ENCODE data around the gene MAP4K1. TPM values are rescaled to one million over a fixed set of nuclear protein-coding genes. Genes with fewer than 3 reads are reported as not detected.

Gene MAP4K1
- total RNA-seq, 1 experiment from 2014 or later, result 2.3 TPM

- Histone ChIP-seq H3K27ac (ENCODE audit: low read length) (no peak overlapping the region), H3K4me3 (ENCODE audit: low read length) (no peak overlapping the region), H2AFZ (ENCODE audit: low read length) (no peak overlapping the region), H3K36me3 (ENCODE audit: low read depth, low read length) (no peaks in the 10 kb centered on the region), H3K9ac (ENCODE audit: low read length) (no peak overlapping the region), H3K9me3 (ENCODE audit: low read length) (no peaks in the 10 kb centered on the region), H3K79me2 (ENCODE audit: low read length) (no peaks in the 10 kb centered on the region), H3F3A (ENCODE audit: low read length, unreplicated experiment) (no peaks in the 10 kb centered on the region), H3K27me3 (ENCODE audit: low read length) (no peaks in the 10 kb centered on the region), H3K4me2 (ENCODE audit: low read length) (no peak overlapping the region), H3K9me2 (replicated peaks; ENCODE audit: low read length) (no peaks in the 10 kb centered on the region), H4K20me1 (ENCODE audit: low read length) (no peaks in the 10 kb centered on the region), H3K4me1 (ENCODE audit: insufficient read depth, low read length) (no peaks in the 10 kb centered on the region)
- DNase-seq (no peak), ATAC-seq (no peak)
- no TSS peak for BruUV-seq (replicated peaks)
- CTCF ChIA-PET, result interaction anchor here (0.6 kb wide), 1 partner anchor 136 kb away, joined by 3 read pairs; no protein-coding TSS in a partner anchor
- TF ChIP-seq EZH2phosphoT487 (IDR thresholded peaks at IDR 0.05; ENCODE audit: borderline replicate concordance, low read length) (no peak), CTCF (conservative IDR thresholded peaks at IDR 0.05; ENCODE audit: low read depth, low read length) (no peak), EZH2 (IDR thresholded peaks at IDR 0.05; ENCODE audit: low read length, unreplicated experiment) (no peak)
- POLR2A ChIA-PET (ENCODE audit: unreplicated experiment), result no interaction called here
- intact Hi-C loops (cut with micrococcal nuclease), result no loop called here
These were observed 78.8 kb downstream of the MAP4K1 start for GRCh38 chr19:38538793-38539528.

- H3K79me2 ChIP-seq (ENCODE audit: low read length), result no peaks in the 10 kb centered on the region
- H3K9me2 ChIP-seq (replicated peaks; ENCODE audit: low read length), result no peaks in the 10 kb centered on the region
- H3K9ac ChIP-seq (ENCODE audit: low read length), result no peak overlapping the region
- H3K4me1 ChIP-seq (ENCODE audit: insufficient read depth, low read length), result no peaks in the 10 kb centered on the region
- ATAC-seq, result no peak
- H3K4me2 ChIP-seq (ENCODE audit: low read length), result no peak overlapping the region
- DNase-seq, result no peak
- BruUV-seq (replicated peaks), result no TSS peak
- no peaks in the 10 kb centered on the region for H3F3A ChIP-seq (ENCODE audit: low read length, unreplicated experiment)
- H3K27me3 ChIP-seq (ENCODE audit: low read length), result no peaks in the 10 kb centered on the region
- intact Hi-C loops (cut with micrococcal nuclease), result no loop called here
- no peak overlapping the region for H2AFZ ChIP-seq (ENCODE audit: low read length)
- no peak overlapping the region for H3K27ac ChIP-seq (ENCODE audit: low read length)
- TF ChIP-seq EZH2phosphoT487 (IDR thresholded peaks at IDR 0.05; ENCODE audit: borderline replicate concordance, low read length), result no peak
- TF ChIP-seq EZH2 (IDR thresholded peaks at IDR 0.05; ENCODE audit: low read length, unreplicated experiment), result no peak
- no peak for TF ChIP-seq CTCF (conservative IDR thresholded peaks at IDR 0.05; ENCODE audit: low read depth, low read length)
- H3K9me3 ChIP-seq (ENCODE audit: low read length), result no peaks in the 10 kb centered on the region
- CTCF ChIA-PET, result interaction anchor here (0.6 kb wide), 1 partner anchor 136 kb away, joined by 3 read pairs; no protein-coding TSS in a partner anchor
- H3K36me3 ChIP-seq (ENCODE audit: low read depth, low read length), result no peaks in the 10 kb centered on the region
- no peaks in the 10 kb centered on the region for H4K20me1 ChIP-seq (ENCODE audit: low read length)
- H3K4me3 ChIP-seq (ENCODE audit: low read length), result no peak overlapping the region
- POLR2A ChIA-PET (ENCODE audit: unreplicated experiment), result no interaction called here
These were observed 79.4 kb downstream of the MAP4K1 start for GRCh38 chr19:38538386-38538785.

Other genes with a start within 250 kb of the MAP4K1 start
- 290 and 367 TPM in 2 replicates for gene PSMD8, start 243.4 kb downstream of the MAP4K1 start, total RNA-seq (2014; rRNA removed)
- gene GGN, start 229.9 kb downstream of the MAP4K1 start, total RNA-seq (2014; rRNA removed), result 0.29 and 0.73 TPM in 2 replicates
- gene SPRED3, start 229.3 kb downstream of the MAP4K1 start, total RNA-seq (2014; rRNA removed), result 3.1 and 4.1 TPM in 2 replicates
- 23.5 and 53.6 TPM in 2 replicates for gene FAM98C, start 214.9 kb downstream of the MAP4K1 start, total RNA-seq (2014; rRNA removed)
- not detected in 2 replicates for gene RASGRP4, start 191.7 kb downstream of the MAP4K1 start, total RNA-seq (2014; rRNA removed)
- gene RYR1, start 184.3 kb downstream of the MAP4K1 start, total RNA-seq (2014; rRNA removed), result not detected in 2 replicates
- 310 and 414 TPM in 2 replicates for gene EIF3K, start 1.2 kb upstream of the MAP4K1 start, total RNA-seq (2014; rRNA removed)
- gene ACTN4, start 29.7 kb upstream of the MAP4K1 start, total RNA-seq (2014; rRNA removed), result 382 and 397 TPM in 2 replicates
- 3.8 and 5.5 TPM in 2 replicates for gene CAPN12, start 126.5 kb upstream of the MAP4K1 start, total RNA-seq (2014; rRNA removed)
- gene LGALS7, start 155.6 kb upstream of the MAP4K1 start, total RNA-seq (2014; rRNA removed), result not detected in 2 replicates
- gene LGALS7B, start 171.2 kb upstream of the MAP4K1 start, total RNA-seq (2014; rRNA removed), result not detected in 2 replicates
- gene LGALS4, start 195.0 kb upstream of the MAP4K1 start, total RNA-seq (2014; rRNA removed), result 0.51 TPM in 1 of 2 replicates, not detected in the other
- 41.8 and 78.9 TPM in 2 replicates for gene ECH1, start 213.8 kb upstream of the MAP4K1 start, total RNA-seq (2014; rRNA removed)
- gene HNRNPL, start 232.0 kb upstream of the MAP4K1 start, total RNA-seq (2014; rRNA removed), result 315 and 331 TPM in 2 replicates

Measured in PC-3 (cell line).